ENCODE results near the gene SEPTIN8. TPM values are rescaled to one million over a fixed set of nuclear protein-coding genes. Genes with fewer than 3 reads are reported as not detected.

SEPTIN8 gene
- total and polyA plus RNA-seq, 2 of the 13 experiments (the other 11 are each of a cell fraction or from before 2014, with no cell fraction given): 41.4 to 49.9 TPM

DNA sequence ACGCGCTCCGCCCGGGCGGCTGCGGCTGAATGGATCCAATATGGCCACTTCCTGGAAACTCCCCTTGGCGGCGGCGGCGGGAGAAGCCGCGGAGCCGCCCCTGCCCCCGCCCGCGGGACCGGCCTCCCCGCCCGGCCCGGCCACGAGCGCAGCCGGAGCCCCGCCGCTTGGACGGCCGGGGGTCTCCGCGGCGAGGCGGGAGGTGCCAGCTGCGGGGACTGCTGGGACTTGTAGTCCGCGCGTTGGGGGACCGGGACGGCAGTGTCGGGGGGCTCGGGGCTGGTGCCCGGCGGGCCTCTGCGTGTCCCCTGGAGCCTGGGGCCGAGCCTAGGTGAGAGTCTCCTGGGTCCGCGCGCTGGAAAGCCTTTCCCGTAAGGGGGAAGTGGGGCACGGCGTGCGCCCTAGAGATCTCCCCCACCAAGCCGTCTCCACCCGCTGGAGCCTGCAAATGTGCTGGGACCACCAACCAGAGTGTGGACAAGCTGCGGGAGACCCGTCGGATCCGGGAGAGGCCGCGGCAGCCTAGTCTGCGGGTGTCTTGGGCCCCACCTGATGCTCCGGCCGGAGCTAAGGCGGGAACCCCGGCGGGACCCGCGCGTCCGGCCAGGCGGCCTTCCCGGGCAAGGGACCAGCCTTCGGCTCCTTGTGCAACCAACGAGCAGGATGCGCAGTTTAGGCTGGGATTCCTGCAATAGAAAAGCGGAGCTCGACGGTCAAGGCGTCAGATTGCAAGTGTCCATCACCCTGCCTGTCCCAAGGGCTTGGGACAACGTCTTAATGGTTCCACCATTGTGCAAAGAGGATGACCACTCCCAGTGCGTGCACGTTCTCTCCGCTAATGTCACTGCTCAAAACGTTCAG, at the start of gene SEPTIN8 (continued):
- TF ChIP-seq ZFX (CRISPR knock-in tag; IDR thresholded peaks at IDR 0.05; ENCODE audit: low read depth) (peak; percentile 32), ZNF883 (CRISPR knock-in tag; IDR thresholded peaks at IDR 0.05; ENCODE audit: not compliant biosample characterization) (no peak), PTBP1 (IDR thresholded peaks at IDR 0.05; ENCODE audit: low read depth, low read length, poor library complexity, severe bottlenecking) (no peak), SMAD3 (CRISPR knock-in tag; IDR thresholded peaks at IDR 0.05) (no peak), ZNF232 (CRISPR knock-in tag; IDR thresholded peaks at IDR 0.05; ENCODE audit: borderline replicate concordance) (peak; percentile 53; the same call in 1 of the 2 replicates), ZSCAN20 (CRISPR knock-in tag; IDR thresholded peaks at IDR 0.05; ENCODE audit: borderline replicate concordance) (no peak), NR3C1 (CRISPR knock-in tag; IDR thresholded peaks at IDR 0.05) (no peak), GABPB1 (CRISPR knock-in tag; IDR thresholded peaks at IDR 0.05) (peak; percentile 78), ZNF205 (CRISPR knock-in tag; IDR thresholded peaks at IDR 0.05) (peak; percentile 58; the same call in 1 of the 2 replicates), PHF8 (CRISPR knock-in tag; IDR thresholded peaks at IDR 0.05) (peak; percentile 49), POLR2G (IDR thresholded peaks at IDR 0.05; ENCODE audit: low read depth, low read length) (peak; percentile 51)
- TF ChIP-seq, protein P1, sequence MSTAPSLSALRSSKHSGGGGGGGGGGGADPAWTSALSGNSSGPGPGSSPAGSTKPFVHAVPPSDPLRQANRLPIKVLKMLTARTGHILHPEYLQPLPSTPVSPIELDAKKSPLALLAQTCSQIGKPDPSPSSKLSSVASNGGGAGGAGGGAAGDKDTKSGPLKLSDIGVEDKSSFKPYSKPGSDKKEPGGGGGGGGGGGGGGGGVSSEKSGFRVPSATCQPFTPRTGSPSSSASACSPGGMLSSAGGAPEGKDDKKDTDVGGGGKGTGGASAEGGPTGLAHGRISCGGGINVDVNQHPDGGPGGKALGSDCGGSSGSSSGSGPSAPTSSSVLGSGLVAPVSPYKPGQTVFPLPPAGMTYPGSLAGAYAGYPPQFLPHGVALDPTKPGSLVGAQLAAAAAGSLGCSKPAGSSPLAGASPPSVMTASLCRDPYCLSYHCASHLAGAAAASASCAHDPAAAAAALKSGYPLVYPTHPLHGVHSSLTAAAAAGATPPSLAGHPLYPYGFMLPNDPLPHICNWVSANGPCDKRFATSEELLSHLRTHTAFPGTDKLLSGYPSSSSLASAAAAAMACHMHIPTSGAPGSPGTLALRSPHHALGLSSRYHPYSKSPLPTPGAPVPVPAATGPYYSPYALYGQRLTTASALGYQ (CRISPR knock-in tag; IDR thresholded peaks at IDR 0.05): no peak
- TF ChIP-seq, protein P2, sequence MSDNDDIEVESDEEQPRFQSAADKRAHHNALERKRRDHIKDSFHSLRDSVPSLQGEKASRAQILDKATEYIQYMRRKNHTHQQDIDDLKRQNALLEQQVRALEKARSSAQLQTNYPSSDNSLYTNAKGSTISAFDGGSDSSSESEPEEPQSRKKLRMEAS (IDR thresholded peaks at IDR 0.05): peak; percentile 4; the same call in 1 of the 2 replicates
- TF ChIP-seq, protein P3, sequence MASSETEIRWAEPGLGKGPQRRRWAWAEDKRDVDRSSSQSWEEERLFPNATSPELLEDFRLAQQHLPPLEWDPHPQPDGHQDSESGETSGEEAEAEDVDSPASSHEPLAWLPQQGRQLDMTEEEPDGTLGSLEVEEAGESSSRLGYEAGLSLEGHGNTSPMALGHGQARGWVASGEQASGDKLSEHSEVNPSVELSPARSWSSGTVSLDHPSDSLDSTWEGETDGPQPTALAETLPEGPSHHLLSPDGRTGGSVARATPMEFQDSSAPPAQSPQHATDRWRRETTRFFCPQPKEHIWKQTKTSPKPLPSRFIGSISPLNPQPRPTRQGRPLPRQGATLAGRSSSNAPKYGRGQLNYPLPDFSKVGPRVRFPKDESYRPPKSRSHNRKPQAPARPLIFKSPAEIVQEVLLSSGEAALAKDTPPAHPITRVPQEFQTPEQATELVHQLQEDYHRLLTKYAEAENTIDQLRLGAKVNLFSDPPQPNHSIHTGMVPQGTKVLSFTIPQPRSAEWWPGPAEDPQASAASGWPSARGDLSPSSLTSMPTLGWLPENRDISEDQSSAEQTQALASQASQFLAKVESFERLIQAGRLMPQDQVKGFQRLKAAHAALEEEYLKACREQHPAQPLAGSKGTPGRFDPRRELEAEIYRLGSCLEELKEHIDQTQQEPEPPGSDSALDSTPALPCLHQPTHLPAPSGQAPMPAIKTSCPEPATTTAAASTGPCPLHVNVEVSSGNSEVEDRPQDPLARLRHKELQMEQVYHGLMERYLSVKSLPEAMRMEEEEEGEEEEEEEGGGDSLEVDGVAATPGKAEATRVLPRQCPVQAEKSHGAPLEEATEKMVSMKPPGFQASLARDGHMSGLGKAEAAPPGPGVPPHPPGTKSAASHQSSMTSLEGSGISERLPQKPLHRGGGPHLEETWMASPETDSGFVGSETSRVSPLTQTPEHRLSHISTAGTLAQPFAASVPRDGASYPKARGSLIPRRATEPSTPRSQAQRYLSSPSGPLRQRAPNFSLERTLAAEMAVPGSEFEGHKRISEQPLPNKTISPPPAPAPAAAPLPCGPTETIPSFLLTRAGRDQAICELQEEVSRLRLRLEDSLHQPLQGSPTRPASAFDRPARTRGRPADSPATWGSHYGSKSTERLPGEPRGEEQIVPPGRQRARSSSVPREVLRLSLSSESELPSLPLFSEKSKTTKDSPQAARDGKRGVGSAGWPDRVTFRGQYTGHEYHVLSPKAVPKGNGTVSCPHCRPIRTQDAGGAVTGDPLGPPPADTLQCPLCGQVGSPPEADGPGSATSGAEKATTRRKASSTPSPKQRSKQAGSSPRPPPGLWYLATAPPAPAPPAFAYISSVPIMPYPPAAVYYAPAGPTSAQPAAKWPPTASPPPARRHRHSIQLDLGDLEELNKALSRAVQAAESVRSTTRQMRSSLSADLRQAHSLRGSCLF (CRISPR knock-in tag; IDR thresholded peaks at IDR 0.05; ENCODE audit: borderline replicate concordance): no peak
- TF ChIP-seq, protein P4, sequence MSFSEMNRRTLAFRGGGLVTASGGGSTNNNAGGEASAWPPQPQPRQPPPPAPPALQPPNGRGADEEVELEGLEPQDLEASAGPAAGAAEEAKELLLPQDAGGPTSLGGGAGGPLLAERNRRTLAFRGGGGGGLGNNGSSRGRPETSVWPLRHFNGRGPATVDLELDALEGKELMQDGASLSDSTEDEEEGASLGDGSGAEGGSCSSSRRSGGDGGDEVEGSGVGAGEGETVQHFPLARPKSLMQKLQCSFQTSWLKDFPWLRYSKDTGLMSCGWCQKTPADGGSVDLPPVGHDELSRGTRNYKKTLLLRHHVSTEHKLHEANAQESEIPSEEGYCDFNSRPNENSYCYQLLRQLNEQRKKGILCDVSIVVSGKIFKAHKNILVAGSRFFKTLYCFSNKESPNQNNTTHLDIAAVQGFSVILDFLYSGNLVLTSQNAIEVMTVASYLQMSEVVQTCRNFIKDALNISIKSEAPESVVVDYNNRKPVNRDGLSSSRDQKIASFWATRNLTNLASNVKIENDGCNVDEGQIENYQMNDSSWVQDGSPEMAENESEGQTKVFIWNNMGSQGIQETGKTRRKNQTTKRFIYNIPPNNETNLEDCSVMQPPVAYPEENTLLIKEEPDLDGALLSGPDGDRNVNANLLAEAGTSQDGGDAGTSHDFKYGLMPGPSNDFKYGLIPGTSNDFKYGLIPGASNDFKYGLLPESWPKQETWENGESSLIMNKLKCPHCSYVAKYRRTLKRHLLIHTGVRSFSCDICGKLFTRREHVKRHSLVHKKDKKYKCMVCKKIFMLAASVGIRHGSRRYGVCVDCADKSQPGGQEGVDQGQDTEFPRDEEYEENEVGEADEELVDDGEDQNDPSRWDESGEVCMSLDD (CRISPR knock-in tag; IDR thresholded peaks at IDR 0.05; ENCODE audit: borderline replicate concordance): 0 out of 2 replicates have a peak, but pooled peaks have one; percentile 47

All from HepG2 (cell line).